NCI-H2107 treated with DMSO at 0.1 percent for 48 hours (cell line): Measurements from ENCODE around the gene ZNF614.
"Not testable (repeated sequence)": the region's sequence is repeated elsewhere in the genome, so short reads cannot be mapped to it uniquely, and the experiment has no call there.

Source experiments
- DNase-seq: peaks from one replicate; lab custom pipeline; 2025; ENCODE audit not compliant: unreplicated experiment; lab: John Stamatoyannopoulos, UW

ZNF614 gene

DNA sequence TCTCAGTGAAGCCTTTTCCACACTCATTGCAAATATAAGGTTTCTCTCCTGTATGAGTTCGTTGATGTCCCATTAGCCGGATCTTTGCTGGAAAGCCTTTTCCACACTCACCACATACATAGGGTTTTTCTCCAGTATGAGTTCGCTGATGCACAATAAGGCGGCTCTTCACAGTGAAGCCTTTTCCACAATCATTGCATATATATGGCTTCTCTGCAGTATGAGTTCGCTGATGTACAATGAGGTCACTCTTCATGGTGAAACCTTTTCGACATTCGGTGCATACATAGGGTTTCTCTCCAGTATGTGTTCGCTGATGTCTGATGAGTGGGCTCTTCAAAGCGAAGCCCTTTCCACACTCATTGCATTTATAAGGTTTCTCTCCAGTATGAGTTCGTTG is 34.8 kb downstream of the ZNF614 start:
- no peak for DNase-seq

DNA sequence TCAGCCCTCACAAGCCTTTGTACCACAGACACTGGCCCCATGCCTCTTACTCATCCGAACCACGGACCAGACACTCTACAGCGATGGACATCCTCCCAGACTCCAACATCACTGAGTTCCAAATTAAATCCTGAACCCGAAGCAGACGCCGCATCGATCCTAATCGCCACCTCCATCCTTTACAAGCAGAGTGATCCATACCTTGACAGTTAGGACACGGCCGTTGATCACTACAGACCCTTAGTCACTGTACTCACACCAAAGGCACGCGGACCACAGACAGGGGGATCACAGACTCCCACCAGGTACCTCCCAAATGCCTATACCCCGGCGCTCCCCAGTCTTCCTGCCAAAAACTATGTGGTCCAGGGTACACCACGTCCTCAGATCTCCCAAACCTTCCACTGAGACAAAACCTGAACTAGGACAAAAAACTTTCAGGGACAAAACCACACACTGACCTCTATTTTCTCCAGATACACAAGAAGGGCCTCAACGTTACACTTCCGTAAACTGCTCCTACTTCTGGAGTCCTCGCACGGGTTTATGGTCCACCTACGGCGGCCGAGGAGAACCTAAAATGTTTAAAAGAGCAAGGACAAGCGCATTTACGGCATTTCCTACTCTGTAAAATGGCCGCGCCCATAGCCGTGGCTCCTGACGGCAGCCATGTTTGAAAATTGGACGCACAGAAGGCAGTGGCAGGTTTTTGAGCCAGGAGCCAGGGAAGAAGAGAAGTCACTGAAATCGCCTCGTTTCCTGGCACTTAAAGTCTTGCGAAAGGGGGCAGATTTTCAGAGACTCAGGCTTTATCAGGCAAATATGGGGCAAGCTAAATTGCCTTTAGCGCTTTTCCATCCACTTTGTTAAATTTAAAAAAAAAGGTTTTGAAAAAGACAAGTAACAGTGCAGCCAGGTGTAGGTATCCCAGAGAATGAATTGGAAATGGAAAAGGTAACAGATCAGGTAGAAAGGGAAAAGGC is 41.6 kb downstream of the ZNF614 start, which contains the start of gene ZNF350:
ZNF350 (minus strand) TSS at position 532 of the 983 bp plus-strand sequence. CDS start 12,480 bp downstream, outside the sequence.
- peak; percentile 79 for DNase-seq

DNA sequence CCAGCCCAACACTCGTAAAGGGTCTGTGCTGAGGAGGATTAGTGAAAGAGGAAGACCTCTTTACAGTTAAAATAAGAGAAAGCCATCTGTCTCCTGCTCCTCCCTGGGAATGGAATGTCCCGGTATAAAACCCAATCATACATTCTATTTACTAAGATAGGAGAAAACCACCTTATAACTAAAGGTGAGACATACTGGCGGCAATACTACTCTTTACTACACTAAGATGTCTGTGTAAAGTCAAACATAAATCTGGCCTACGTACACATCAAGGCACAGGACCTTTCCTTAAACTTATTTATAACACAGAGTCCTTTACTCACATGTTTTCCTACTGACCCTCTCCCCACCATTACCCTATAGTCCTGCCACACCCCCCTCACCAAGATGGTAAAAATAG is 44.8 kb downstream of the ZNF614 start:
- no peak for DNase-seq

DNA sequence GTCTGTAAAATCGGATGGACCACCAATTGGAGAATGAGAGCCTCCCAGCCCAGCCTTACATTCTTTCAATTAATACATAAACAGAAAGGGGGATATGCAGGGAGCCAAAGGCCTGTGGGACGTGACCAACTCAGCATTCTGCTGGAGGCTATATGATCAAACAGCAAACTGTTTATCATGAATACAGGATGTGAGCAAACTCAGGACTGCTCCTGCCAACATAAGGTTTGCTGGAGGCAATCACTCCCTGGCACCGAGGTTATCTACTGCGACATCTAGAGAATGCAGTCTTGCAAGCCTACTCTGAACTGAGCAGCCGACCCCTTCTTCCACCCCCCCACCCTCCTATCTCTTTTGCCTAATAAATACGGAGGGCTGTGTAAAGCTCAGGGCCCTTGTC is 47.3 kb downstream of the ZNF614 start:
- DNase-seq = not testable (repeated sequence)

DNA sequence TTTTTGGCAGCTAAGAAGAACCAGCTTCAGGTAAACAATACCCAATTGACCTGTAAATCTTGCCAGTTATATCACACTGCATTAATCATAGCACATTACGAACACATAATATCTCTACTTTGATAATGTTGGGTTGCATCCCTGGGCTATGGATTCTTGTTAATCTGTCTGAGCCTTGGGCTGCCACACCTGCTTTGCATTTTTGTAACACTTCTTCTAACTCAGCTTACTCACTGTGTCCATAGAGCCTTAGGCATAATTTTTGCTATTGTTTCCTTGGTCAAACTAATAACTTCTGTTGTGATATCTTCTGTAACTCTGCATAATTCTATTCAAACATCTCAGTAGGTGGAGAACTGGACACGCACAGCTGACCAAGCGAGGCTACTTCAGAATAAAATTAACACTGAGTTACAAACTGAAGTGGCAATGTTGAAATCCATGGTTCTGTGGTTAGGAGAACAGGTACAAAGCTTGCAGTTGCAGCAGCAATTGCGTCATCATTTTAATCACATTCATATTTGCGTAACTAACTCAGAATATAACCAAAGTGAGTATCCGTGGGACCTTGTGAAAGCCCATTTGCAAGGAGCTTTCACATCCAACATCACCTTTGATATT is 48.0 kb downstream of the ZNF614 start:
- DNase-seq = no peak

DNA sequence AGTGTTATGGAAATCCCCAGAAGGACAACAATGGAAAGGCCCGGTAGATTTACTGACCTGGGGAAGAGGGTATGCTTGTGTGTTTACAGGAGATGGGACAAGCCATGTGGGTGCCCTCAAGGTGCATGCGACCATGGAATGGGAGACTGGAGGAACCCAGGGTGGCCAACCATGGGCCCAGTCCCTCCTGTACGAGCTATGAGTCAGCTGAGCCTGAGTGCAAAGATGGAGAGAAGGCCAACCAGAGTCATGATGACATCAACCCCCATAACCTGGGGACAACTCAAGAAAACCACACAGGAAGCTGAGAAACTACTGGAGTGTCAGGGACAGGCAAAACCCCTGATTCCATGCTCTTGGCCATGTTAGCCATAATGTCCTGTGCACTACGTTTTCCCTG is 49.3 kb downstream of the ZNF614 start:
- no peak for DNase-seq

DNA sequence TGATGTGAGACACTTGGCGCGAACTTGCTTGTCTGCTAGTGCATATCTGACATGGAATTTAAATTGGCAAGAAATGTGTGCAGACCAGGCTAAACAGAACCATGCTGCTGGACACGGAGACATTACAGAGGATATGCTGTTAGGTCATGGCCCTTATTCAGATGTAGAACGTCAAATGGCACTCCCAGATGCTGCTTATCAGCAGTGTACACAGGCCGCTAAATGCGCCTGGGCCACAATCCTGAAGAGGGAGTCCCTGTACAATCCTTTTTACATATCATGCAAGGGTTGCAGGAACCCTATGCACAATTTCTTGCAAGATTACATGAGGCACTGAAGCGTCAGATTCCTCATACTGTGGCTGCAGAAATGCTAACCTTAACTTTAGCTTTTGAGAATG is 50.8 kb downstream of the ZNF614 start:
- no peak for DNase-seq

DNA sequence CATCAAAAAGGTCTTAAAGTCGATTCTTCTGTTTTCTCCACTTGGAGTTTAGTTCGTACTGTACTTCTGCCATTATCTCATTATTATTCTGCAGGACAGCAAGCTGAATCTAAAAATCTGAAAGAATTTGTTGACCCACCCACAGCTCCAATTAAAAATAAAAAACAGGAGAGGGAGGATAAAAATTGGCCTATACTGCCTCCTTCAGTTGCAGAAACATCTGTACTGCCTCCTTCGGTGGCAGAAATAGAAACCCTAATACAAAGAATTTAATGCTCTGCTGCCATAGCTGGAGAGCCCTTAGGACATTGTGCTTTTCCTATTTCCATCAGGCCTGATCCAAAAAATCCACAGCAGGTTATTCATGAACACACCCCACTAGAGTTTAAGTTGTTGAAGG is 51.3 kb downstream of the ZNF614 start:
- no peak for DNase-seq

DNA sequence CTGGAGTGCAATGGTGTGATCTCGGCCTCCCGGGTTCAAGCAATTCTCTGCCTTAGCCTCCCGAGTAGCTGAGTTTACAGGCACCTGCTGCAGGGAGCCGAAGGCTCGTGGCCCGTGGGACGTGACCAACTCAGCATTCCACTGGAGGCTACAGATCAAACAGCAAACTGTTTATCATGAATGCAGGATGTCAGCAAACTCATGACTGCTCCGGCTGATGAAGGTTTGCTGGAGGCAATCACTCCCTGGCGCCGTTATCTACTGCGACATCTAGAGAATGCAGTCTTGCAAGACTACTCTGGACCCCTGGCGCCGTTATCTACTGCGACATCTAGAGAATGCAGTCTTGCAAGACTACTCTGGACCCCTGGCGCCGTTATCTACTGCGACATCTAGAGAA is 52.4 kb downstream of the ZNF614 start:
- not testable (repeated sequence) for DNase-seq

DNA sequence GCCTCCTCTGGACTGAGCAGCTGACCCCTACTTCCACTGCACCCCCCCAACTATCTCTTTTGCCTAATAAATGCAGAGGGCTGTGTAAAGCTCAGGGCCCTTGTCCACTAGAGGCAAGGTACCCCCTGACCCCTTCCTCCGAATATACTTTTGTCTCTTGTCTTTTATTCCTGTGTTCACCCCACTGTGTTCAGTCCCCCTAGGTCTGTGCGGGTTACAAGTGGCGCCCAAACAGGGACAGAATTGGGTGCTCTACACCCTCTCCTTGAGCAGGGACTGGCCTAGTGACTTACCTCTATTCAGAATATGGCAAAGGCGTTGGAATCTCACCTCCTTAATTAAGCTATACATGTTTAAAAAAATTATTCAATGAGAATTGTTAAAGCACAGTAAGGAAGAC is 56.6 kb downstream of the ZNF614 start:
- DNase-seq = no peak

DNA sequence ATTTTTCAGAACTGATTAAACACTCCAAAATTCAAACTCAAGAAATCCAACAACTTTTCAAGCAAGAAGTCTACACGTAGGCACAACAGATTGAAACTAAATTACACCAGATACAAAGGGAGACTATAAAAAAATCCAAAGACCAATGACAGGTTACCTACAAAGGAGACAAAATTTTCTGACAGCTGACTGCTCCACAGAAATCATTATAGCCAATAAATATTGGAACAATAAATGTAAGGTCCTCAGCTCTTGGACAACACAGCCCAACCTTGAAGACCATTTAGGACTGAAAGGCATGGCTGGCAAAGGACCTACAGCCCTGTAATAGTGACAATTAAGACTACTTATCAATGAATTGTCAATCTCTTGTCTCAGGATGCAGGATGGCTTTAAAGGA is 57.5 kb downstream of the ZNF614 start:
- no peak for DNase-seq

DNA sequence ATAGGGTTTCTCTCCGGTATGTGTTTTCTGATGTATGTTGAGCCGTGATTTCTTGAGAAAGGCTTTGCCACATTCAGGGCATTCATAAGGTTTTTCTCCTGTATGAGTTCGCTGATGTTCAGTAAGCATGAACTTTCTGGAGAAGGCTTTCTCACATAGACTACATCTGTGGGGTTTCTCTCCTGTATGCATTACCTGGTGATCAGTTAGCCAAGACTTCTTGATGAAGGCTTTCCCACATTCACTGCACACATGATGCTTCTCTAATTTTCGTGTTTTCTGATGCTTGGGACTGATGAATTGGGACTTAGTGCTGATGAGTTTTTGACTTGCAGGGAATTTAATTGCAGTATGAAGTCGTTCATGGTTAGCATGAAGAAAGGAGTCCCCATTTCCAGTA is 62.6 kb downstream of the ZNF614 start:
- DNase-seq = no peak
